GM19395 (cell line): ENCODE data around the gene TCP11L2.

Source experiments
- ATAC-seq: cut with Tn5 transposase; IDR thresholded peaks from one replicate; pipeline ENCODE4 v1.9.1; 2021; ENCODE audit warnings: mild to moderate bottlenecking, moderate library complexity; ENCODE audit not compliant: unreplicated experiment

TCP11L2 gene

DNA sequence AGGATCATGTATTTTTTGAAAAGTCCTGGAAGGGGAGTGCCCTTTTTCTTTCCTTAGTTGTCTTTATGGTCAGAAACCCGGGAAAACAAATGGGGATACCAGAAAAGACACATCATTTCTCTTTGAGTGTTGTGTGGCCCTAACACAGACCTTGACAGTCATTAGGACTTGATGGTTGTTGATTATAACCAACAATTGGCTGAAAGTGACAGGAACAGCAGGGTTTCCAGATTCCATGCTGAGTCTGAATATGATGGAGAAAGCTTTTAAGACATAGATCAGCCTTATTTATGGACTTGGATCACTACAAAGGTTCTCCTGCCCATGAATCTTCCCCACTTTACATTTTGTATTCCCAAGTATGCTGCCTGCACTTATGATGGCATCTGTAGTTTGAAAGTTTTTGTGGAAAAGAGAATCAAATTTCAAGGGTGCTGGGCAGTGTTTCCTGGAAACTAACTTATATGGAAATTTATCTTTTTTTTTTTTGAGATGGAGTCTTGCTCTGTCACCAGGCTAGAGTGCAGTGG lies 85.4 kb downstream of the TCP11L2 start:
- ATAC-seq: no peak

DNA sequence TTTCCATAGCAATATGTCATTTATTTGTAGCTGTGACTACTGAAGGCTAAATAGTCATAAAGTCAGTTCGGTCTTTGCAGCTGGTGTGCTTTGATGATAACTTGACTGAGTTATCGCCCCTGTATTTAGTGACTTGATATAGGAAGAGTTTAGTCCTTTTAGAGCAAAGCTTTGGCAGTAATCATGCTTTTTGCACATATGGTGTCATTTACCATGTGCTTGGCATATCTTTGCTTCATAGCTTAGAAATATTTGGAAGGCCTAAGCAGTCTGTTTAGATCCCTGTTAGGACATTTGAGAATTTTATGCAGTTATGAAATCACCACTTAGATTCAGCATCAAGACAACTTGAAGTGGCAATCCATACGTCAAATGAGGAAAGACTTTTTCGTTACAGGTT lies 86.6 kb downstream of the TCP11L2 start:
- no peak for ATAC-seq

DNA sequence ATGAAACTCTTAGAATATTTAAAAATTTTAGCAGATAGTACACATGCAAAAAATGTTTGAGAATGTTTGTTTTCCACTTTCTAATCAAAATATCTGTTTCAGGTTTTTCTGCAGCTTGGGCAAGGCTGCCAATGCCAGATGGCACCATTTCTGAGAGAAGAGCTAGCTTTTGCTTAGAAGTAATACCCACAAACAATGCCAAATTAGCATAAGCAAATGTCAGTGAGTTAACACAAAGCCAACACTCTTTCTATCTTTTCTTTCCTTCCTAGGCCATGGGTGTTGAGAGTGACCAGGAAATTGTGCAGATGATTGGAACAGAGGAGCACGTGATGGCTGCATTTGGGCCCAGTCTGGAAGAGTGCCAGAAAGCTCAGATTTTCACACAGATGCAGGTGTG lies 90.2 kb downstream of the TCP11L2 start:
- no peak for ATAC-seq
